KMS-11 (cell line): ENCODE measurements around the gene ITPKB.

ENCODE experiments used
- H2AFZ ChIP-seq: fragments of 200-600 bp; sonication (generic); 2 replicates; pipeline ENCODE4 v1.6.1; 2016; ENCODE audit warnings: antibody characterized with exemption, mixed run types, low read depth
- H3K27ac ChIP-seq: fragments of 200-600 bp; sonication (generic); 2 replicates; pipeline ENCODE4 v1.6.1; 2016; ENCODE audit warnings: mild to moderate bottlenecking, mixed run types
- H3K27me3 ChIP-seq: fragments of 200-600 bp; sonication (generic); 2 replicates; pipeline ENCODE4 v1.6.1; 2017; ENCODE audit warnings: mild to moderate bottlenecking, low read depth, mixed run types, moderate library complexity; ENCODE audit not compliant: insufficient read depth
- H3K36me3 ChIP-seq: fragments of 200-600 bp; sonication (generic); 2 replicates; pipeline ENCODE4 v1.6.1; 2017; ENCODE audit warnings: mild to moderate bottlenecking, mixed run types; ENCODE audit not compliant: insufficient read depth
- H3K4me1 ChIP-seq: fragments of 200-600 bp; sonication (generic); 2 replicates; pipeline ENCODE4 v1.6.1; 2016; ENCODE audit warnings: mild to moderate bottlenecking, low read depth, mixed run types; ENCODE audit not compliant: poor library complexity, severe bottlenecking
- H3K4me2 ChIP-seq: fragments of 200-600 bp; sonication (generic); 2 replicates; pipeline ENCODE4 v1.7.0; 2016; ENCODE audit warnings: mild to moderate bottlenecking, mixed run types
- H3K4me3 ChIP-seq: fragments of 200-600 bp; sonication (generic); IDR thresholded peaks from 2 replicates; pipeline ENCODE4 v1.6.1; 2017; ENCODE audit warnings: low read depth, low read length, mixed read lengths; ENCODE audit not compliant: insufficient read depth
- H3K79me2 ChIP-seq: fragments of 200-600 bp; sonication (generic); 2 replicates; pipeline ENCODE4 v1.6.1; 2016; ENCODE audit warnings: low read depth, mixed run types; ENCODE audit not compliant: insufficient read depth
- H3K9ac ChIP-seq: fragments of 200-600 bp; sonication (generic); 2 replicates; pipeline ENCODE4 v1.6.1; 2016; ENCODE audit warnings: mild to moderate bottlenecking, mixed run types
- H4K20me1 ChIP-seq: fragments of 200-600 bp; sonication (generic); 2 replicates; pipeline ENCODE4 v1.6.1; 2016; ENCODE audit warnings: mild to moderate bottlenecking, mixed run types; ENCODE audit not compliant: insufficient read depth
- CTCF ChIP-seq: fragments of 200-600 bp; sonication (generic); conservative IDR thresholded peaks from 2 replicates; pipeline ENCODE4 v1.6.1; 2017; ENCODE audit warnings: low read depth, mild to moderate bottlenecking, antibody characterized with exemption, low read length, moderate library complexity, mixed read lengths

The ITPKB gene

GRCh38 chr1:226679853-226680516, 59.1 kb downstream of the ITPKB start:
- Histone ChIP-seq H3K36me3 (no peaks in the 10 kb centered on the region), H3K4me3 (no peak overlapping the region), H4K20me1 (no peaks in the 10 kb centered on the region), H3K4me1 (peaks cover 58% of the 10 kb centered on the region), H3K9ac (peak overlapping the region; percentile 28; the same call in 1 of the 2 replicates), H2AFZ (no peak overlapping the region), H3K79me2 (peaks cover 5% of the 10 kb centered on the region; the same call in 1 of the 2 replicates), H3K27ac (peak overlapping the region; percentile 31; the same call in 1 of the 2 replicates), H3K4me2 (peak overlapping the region; percentile 38; the same call in 1 of the 2 replicates), H3K27me3 (no peaks in the 10 kb centered on the region)
- TF ChIP-seq CTCF, result no peak

- H3K79me2 ChIP-seq, result peaks cover 5% of the 10 kb centered on the region; the same call in 1 of the 2 replicates
- H3K4me1 ChIP-seq, result peaks cover 66% of the 10 kb centered on the region
- no peak overlapping the region for H3K9ac ChIP-seq
- no peaks in the 10 kb centered on the region for H3K27me3 ChIP-seq
- H3K4me3 ChIP-seq, result no peak overlapping the region
- H3K4me2 ChIP-seq, result peak overlapping the region; percentile 38; the same call in 1 of the 2 replicates
- TF ChIP-seq CTCF, result no peak
- H2AFZ ChIP-seq, result no peak overlapping the region
- no peak overlapping the region for H3K27ac ChIP-seq
- H3K36me3 ChIP-seq, result no peaks in the 10 kb centered on the region
- H4K20me1 ChIP-seq, result no peaks in the 10 kb centered on the region
These were observed 59.8 kb downstream of the ITPKB start for GRCh38 chr1:226679262-226679661.

DNA sequence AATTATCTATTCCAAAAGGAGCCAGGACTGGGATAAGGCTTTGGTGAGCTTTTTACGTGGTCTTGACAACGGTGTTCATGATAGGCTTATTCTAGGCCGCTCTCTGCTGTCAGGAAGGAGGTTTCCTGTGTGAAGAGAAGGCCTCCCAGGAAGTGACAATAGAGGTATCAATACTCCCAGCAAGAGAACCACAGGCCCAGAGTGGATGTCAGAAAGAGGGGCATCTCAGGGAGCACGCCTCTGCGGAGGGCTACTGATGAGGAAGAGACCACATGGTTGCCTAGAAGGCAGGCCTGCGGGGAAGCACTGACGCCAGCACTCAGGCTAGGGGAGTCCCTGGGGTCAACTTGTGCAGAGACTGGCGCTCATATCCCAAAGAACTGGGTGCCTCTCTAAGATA, 60.4 kb downstream of the ITPKB start:
- no peak for TF ChIP-seq CTCF
- H3K4me3 ChIP-seq, result no peak overlapping the region
- no peak overlapping the region for H2AFZ ChIP-seq
- no peaks in the 10 kb centered on the region for H3K36me3 ChIP-seq
- H3K27me3 ChIP-seq, result no peaks in the 10 kb centered on the region
- H3K79me2 ChIP-seq, result peaks cover 5% of the 10 kb centered on the region; the same call in 1 of the 2 replicates
- H3K4me1 ChIP-seq, result peaks cover 67% of the 10 kb centered on the region
- no peak overlapping the region for H3K9ac ChIP-seq
- H3K27ac ChIP-seq, result no peak overlapping the region
- no peak overlapping the region for H3K4me2 ChIP-seq
- no peaks in the 10 kb centered on the region for H4K20me1 ChIP-seq

- H3K9ac ChIP-seq, result no peak overlapping the region
- H3K4me3 ChIP-seq, result no peak overlapping the region
- H4K20me1 ChIP-seq, result no peaks in the 10 kb centered on the region
- no peak overlapping the region for H3K4me2 ChIP-seq
- no peak overlapping the region for H3K27ac ChIP-seq
- H3K27me3 ChIP-seq, result no peaks in the 10 kb centered on the region
- H3K36me3 ChIP-seq, result no peaks in the 10 kb centered on the region
- TF ChIP-seq CTCF, result no peak
- peaks cover 5% of the 10 kb centered on the region; the same call in 1 of the 2 replicates for H3K79me2 ChIP-seq
- H2AFZ ChIP-seq, result no peak overlapping the region
- peaks cover 63% of the 10 kb centered on the region for H3K4me1 ChIP-seq
These were observed 60.8 kb downstream of the ITPKB start for GRCh38 chr1:226678251-226678650.
